ENCODE results near the gene IPMK.
"Not testable (repeated sequence)": the region's sequence is repeated elsewhere in the genome, so short reads cannot be mapped to it uniquely, and the experiment has no call there.

IPMK gene

DNA sequence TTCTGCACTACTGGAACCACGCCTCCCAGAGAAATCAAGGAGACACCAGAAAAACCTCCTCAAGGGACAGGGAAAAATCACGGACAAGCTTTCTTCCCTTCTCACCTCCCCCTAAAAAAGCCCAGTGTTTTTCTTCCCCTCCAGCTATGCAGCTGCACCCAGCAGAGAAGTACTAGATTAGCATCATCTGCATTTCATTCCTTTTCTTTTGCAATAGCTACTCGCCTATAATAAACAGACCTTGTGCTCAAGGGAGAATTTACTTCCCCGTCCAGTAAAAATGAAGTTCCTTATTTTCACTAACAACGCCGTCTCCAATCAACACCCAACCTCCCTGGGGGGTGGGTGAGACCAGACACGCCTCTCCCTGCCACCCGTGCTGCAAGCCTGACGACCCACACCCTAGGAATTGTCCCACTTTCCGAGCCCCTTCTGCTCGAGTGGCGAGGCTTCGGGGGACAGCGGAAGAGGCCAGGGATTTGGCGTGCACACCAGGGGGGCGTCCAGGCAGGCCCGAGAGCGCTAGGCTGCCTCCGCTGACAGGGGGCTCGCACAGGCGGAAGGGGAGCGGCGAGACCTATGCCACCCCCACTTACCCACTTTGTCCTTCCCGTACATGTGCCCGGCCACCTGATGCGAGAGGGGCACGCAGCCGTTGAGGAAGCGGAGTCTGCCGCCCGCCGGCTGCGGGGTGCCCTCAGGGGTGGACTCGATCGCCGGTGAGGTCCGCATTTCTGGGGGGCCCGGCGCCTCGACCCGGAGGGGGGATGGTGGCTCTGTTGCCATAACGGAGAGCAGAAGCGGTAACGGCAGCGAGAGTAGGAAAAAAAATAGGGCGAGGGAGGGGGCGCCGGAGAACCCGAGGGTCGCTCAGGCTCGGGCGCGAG is 625 bp downstream of the IPMK start:
- DNase-seq = no peak

DNA sequence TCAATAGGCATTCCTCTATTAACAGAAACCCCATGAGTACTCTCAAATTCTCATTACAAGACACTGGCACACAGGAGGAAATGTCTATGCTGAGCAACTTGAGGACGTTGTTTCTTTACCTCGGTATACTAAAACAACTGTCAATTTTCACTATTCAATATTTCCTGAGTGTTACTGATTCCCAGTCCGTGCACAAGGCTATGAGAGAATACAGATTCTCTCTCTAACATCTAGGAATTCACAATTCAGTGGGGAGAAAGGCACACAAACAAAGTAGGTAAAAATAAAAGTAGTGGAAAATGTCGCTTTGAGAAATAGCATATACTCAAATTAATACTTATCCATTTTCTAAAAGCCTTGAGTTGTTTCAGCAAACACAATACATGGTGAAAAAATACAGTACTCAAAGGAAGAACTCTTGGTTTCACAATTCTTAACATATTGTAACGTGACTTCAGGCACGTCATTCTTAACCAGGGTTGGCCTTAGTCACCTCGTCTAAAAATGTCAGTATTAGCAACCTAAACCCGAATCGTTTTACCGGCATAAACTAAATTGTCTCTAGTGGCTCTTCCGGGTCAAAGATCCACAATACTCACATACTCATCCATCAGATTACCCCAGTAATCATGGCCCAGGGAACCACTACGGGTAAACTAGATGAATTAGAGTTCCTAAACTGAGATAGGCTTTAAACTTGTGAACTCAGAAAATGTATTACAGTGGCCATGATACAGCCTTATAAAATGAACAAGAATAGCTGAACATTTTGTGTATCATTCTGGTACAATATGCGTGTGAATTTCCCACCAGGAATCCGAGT is 1.5 kb downstream of the IPMK start:
- DNase-seq = no peak

DNA sequence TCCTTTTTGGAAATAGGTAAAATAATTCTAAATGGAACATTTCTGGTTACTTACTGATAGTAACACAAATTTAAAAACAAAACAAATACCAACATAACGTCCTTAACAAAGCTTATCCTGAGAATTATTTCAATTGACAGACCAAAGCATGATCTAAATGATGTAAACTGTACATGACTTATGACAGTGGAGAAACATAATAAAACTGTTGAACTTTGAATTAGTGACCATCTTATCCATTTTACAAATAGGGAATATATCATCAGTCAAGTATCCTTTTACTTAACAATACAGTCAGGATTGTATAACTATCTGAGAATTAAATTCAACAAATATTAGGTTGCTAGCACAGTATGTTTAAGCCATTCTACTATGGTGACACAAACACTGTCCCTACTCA is 2.4 kb downstream of the IPMK start:
- no peak for DNase-seq

DNA sequence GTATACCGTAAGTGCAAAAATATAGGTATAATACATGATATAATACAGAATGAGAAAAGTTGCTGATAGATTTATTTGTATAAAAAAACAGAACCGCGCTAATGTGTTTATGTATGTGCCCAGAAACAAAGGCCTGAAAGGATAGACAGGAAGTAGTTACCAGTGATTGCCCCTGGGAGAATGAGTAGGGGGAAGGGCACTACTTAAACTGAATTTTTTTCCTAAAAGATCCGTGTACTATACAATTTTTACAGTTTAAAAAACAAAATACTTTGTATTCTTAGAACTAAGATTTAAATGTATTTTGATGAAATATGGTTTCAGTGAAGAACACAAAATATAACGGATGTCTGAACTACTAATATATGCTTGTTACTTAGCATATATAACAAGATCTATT is 2.9 kb downstream of the IPMK start:
- DNase-seq = no peak

DNA sequence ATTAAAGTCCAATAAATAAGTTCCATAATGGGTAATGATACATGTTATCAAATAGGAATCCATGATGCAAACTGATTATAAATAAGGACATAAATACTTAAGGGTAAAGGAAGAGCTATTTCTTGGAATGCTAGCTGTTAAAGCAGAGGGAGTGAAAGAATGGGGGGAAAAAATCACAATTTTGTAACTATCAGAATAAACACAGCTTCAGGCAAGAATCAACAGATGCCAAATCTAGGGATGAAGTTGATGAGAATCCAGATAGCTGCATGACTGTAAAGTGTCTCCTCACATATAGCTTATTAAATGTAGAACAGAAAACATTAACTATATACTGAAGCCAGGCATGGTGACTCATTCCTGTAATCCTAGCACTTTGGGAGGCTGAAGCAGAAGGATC is 4.9 kb downstream of the IPMK start:
- no peak for DNase-seq

DNA sequence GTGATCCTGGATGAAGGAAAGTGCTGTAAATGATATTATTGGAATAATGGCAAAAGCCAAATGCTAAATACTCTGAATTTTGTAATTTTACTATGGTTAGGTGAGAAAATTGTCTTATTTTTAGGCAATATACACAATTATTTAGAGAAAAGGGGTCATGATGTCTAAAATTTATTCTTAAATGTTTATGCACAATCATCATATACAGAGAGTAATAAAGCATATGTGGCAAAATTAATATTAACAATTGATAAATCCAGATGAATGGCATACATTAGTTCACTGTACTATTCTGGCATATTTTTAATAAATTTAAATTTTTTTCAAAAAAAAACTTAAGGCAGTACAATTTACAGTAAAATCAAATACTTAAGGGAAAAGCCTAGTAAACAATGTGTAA is 7.4 kb downstream of the IPMK start:
- DNase-seq = no peak

DNA sequence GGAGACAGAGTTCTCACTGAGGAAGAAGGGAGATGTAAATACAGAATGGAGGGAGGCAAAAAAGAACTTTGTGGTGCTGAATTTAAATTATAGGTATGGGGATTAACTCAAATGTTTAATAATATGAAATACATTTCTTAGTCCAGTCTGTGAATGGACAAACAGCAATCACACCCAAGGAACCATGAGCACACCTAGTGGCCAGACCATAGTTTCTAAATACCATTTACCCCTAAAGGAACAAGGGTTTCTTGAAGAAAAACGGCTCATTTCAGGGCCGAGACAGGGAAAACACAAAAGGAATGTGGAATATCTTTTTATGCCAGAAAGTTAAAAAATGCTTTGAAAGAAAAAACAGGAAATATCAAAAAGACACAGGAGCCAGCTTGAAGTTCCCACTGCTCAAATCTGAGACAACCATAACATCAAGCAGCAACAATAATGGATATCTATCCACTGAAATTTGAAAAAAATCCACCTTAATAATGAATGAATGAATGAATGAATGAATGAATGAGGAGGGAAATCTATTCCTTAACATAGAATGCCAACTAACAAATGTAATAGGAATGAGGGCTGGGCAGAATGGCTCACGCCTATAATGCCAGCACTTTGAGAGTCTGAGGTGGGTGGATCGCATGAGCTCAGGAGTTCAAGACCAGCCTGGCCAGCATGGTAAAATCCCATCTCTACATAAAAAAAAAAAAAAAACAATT is 8.6 kb downstream of the IPMK start:
- no peak for DNase-seq

DNA sequence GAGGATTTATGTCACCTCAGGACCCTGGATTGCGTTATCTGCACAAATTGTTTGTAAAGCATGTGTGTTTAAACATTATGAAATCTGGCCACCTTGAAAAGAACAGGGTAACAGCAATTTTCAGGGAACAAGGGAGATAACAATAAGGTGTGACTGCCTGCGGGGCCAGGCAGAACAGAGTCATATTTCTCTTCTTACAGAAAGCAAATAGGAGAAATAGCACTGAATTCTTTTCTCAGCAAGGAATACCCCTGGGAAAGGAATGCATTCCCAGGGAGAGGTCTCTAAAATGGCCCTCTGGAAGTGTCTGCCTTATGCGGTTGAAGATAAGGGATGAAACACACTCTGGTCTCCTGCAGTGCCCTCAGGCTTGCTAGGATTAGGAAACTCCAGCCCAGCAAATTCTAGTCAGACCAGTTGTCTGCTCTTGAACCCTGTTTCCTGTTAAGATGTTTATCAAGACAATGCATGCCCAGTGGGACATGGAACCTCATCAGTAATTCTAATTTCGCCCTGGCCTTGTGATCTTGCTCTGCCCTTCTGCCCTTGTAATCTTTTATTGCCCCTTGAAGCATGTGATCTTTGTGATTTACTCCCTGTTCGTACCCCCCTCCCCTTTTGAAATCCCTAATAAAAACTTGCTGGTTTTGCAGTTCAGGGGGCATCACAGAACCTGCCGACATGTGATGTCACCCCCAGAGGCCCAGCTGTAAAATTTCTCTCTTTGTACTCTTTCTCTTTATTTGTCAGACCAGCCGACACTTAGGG is 11.5 kb downstream of the IPMK start:
- DNase-seq = not testable (repeated sequence)

DNA sequence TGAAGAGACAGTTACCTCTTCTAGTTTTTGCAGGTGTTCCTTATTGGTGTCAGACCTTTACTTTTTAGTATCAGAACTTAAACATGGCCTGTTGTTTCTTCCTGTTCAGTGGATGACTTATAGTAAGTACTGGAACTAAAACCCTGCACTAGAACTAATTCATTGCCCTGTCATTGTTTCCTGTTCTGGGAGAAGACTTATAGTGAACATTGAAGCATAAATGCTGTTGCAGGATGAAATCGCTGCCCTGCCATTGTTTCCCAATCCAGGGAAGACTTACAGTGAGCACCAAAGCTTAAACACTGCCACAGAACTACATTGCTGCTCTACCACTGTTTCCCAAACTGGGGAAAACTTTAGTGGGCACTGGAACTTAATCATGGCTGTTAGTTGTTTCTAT is 13.1 kb downstream of the IPMK start:
- no peak for DNase-seq

DNA sequence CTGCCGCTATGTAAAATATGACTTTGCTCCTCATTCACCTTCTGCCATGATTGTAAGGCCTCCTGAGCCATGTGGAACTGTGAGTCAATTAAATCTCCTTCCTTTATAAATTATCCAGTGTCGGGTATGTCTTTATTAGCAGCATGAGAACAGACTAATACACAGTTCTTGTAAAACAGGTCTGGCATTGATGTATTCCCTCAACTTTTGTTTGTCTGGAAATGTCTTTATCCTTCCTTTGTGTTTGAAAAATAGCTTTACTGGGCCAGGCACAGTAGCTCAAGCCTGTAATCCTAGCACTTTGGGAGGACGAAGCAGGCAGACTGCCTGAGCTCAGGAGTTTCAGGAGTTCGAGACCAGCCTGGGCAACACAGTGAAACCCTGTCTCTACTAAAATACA is 14.5 kb downstream of the IPMK start:
- DNase-seq = no peak

DNA sequence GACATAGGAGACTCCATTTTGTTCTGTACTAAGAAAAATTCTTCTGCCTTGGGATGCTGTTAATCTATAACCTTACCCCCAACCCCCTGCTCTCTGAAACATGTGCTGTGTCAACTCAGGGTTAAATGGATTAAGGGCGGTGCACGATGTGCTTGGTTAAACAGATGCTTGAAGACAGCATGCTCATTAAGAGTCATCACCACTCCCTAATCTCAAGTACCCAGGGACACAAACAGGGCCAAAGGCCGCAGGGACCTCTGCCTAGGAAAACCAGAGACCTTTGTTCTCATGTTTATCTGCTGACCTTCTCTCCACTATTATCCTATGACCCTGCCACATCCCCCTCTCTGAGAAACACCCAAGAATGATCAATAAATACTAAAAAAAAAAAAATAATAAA is 23.0 kb downstream of the IPMK start:
- not testable (repeated sequence) for DNase-seq

DNA sequence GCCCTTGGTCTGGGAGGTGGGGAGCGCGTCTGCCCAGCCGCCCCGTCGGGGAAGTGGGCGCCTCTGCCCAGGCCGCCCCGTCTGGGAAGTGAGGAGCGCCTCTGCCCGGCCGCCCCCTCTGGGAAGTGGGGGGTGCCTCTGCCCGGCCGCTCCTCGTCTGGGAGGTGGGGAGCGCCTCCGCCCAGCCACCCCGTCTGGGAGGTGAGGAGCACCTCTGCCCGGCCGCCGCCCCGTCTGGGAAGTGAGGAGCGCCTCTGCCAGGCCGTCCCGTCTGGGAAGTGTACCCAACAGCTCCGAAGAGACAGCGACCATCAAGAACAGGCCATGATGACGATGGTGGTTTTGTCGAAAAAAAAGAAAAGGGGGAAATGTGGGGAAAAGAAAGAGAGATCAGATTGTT is 23.5 kb downstream of the IPMK start:
- not testable (repeated sequence) for DNase-seq

DNA sequence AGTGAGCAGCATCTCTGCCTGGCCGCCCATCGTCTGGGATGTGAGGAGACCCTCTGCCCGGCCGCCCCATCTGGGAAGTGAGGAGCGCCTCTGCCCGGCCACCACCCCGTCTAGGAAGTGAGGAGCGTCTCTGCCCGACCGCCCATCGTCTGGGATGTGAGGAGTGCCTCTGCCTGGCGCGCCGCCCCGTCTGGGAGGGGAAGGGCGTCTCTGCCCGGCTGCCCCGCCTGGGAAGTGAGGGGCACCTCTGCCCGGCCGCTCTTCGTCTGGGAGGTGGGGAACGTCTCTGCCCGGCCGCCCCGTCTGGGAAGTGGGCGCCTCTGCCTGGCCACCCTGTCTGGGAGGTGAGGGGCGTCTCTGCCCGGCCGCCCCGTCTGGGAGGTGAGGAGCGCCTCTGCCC is 23.9 kb downstream of the IPMK start:
- DNase-seq = not testable (repeated sequence)

DNA sequence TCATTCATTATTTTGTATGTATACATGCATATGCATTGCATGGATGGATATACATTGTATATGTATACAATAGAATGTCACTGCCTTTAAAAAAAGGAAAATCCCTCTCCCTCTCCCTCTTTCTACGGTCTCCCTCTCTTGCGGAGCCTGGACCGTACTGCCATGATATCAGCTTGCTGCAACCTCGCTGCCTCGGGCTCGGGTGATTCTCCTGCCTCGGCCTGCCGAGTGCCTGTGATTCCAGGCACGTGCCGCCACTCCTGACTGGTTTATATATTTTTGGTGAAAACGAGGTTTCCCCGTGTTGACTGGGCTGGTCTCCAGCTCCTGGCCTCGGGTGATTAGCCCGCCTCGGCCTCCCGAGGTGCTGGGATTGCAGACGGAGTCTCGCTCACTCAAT is 24.4 kb downstream of the IPMK start:
- DNase-seq = no peak

DNA sequence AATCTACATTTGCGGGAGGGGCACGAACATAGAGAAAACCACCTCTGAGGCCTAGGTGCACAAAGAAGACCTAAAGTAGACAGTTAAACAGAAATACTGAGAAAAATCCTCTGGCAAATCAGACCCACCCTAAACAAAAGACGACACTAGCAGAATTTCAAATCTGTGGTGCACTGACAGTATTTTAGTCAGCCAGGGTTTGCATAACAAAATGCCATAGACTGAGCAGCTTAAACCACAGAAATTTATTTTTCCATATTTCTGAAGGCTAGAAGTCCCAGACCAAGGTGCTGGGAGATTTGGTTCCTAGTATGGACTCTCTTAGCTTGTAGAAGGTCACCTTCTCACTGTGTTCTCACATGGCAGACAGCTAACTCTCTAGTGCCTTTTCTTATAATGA is 26.3 kb downstream of the IPMK start:
- DNase-seq = no peak

DNA sequence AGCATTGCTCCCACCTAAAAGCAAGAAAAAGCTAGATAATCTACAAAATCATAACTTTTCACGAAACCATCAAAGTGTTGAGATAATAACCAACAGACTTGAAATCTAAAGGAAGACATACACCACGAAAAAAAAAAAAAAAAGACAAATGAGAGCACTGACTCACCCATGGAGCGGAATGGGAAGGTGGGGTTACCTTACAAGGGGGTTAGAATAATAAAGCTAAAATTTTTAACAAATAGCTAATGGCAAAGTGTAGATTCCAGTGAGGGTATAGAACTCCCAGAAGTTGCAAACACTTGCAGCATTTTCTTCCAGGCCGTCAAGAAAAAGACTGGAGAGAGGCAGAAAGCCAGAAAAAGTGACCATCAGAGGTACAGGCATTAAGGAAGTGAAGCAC is 27.2 kb downstream of the IPMK start:
- DNase-seq = no peak

DNA sequence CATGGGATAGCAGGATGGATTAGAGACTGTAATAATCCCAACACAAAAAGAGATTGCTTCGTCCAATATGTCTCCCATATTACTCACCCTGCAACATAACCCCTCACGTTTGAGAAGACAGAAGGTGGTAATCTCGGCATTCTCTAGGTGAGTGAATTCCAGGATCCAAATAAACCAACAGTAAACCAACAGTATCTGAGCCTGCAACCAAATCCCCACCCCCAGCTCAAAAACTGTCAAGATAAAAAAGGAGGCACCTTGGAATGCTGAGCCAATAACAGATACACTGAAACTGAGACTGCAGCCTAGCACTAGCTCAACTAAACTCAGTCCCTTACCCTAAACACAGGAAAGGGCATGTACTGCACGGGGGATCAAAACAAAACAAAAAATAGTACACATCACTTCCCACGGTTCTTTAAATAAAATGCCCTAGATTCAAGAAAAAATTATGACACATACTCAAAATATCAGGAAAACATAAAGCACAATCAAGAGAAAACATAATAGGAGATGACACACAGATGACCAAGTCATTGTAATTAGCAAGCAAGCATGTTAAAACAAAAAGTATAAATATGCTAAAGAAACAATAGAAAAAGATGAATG is 28.0 kb downstream of the IPMK start:
- DNase-seq = no peak

DNA sequence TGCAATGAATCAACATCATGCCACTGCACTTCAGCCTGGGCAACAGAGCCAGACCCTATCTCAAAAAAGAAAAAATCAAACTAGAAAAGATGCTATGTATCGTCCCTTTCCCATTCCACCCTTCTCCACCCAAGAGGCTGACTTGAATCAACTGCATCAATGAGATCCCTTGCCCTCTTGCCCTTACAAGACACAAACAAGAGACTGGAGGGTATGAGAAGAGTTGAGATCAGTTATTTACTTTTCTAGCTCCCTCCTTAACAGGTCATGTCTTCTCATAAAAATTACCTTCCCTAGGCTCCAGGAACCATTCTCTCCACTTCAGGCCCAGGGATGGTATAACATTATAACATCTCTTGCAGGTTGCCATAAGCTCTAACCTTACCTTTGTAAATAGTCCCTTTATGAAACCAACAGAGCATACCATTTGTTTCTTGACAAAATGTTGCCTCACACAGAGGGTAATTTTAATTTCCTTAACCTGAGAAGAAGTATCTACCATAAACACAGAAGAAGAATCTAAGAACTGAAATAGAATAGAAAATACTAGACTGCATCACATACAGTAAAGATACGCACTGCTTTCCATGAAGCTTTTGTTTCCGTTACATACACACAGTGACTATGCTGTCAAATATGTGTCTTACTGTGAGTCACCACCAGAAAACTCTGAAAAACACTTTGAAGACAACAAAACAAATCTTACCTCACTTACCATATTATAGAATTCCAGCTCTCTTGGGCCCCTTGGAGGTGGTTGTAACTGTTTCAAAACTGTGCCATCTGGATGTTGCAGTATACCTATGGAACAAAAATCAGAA is 30.5 kb downstream of the IPMK start:
- DNase-seq = no peak

DNA sequence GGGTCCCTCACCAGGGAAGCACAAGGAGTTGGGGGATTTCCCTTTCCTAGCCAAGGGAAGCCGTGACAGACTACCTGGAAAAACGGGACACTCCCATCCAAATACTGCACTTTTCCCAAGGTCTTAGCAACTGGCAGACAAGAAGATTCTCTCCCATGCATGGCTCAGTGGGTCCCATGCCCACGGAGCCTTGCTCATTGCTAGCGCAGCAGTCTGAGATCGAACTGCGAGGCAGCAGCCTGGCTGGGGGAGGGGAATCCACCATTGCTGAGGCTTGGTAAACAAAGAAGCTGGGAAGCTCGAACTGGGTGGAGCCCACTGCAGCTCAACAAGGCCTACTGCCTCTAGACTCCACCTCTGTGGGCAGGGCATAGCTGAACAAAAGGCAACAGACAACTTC is 37.8 kb downstream of the IPMK start:
- DNase-seq = not testable (repeated sequence)

DNA sequence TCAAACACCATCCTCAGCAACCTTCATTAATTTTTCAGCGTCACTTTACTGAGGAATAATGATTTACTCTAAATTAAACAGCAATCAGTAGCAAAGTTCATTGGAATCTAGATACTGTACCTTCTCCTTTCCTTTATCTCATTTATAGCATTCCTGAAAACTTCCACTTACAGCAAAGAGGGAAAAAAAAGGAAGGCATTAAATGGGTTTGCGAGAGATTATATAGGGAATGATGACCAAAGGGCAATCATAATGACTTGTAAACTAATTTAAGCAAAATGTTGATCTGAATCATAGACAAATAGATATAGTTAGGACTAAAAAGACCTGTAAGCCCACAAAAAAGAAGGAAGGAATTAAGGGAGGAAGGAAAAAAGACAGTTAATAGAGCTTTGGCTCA is 42.0 kb downstream of the IPMK start:
- no peak for DNase-seq

DNA sequence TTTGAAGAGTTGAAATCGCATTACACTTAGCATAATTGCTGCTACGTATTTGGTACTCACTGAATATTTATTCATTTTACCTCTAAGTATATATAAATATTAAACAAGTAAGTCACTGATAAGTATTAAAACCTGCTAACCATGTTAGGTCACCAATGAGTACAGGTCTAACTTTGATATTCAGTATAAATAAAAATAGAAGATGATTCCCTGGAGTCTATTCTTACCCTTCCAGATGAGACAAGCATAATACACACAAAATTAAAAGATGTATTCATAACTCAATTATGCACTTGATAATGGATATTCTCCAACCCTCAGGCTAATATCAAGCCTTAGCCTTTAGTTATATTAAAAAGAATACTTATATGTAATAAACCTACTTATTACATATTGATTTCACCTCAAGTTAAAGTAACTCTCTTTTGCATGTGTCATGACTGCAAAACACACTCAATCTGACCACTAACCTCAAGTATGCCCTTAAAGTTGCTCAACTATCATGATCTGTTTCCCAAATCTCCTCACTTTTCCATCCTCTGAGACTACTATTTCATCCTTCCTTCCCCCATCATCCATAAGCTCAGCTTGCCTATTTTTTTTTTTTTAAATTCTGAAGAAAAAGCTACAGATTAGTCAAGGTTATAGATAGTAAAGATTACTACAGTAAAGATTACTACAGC is 46.8 kb downstream of the IPMK start:
- DNase-seq = no peak

Data from SHP77 treated with DMSO at 0.1 percent for 48 hours (cell line).